HG02870 (cell line): Measurements from ENCODE around the gene SLC15A3.

Experiments
- ATAC-seq: cut with Tn5 transposase; IDR thresholded peaks from one replicate; pipeline ENCODE4 v1.9.1; 2021; ENCODE audit warnings: mild to moderate bottlenecking, moderate library complexity; ENCODE audit not compliant: unreplicated experiment

SLC15A3 gene

GRCh38 chr11:60899046-60899936, 52.7 kb downstream of the SLC15A3 start:
- no peak for ATAC-seq

- no peak for ATAC-seq
Observed at GRCh38 chr11:60897496-60897895, 54.5 kb downstream of the SLC15A3 start.

GRCh38 chr11:60895687-60896086, 56.3 kb downstream of the SLC15A3 start:
- no peak for ATAC-seq

GRCh38 chr11:60891103-60891741, 60.8 kb downstream of the SLC15A3 start:
- no peak for ATAC-seq

- ATAC-seq = no peak
Observed at GRCh38 chr11:60890696-60891095, 61.3 kb downstream of the SLC15A3 start.

GRCh38 chr11:60889869-60890311, 62.1 kb downstream of the SLC15A3 start:
- ATAC-seq = no peak

DNA sequence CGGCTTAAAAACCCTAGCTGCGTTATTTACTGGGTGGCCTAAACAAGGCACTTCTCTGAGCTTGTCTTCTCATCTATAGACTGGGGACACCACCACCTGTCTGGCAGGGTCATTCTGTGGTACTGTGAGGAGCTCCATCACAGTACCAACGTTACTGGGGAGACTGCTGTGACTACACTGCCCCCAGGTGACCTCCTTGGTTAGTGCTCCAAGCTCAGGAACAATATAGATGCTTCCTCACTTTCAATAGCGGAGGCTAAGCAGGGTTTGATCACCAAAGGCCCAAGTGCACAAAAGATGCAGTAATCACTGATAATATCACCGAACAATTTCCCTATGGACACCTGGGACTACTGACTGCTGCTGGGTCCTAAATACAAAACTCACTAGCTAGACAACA, 64.4 kb downstream of the SLC15A3 start:
- no peak for ATAC-seq
